Aorta (tissue), 5 donors: ENCODE measurements around the gene VPS18. TPM values are rescaled to one million over a fixed set of nuclear protein-coding genes. Genes with fewer than 3 reads are reported as not detected.

Experiments used
- ATAC-seq: fragments of 200-7000 bp; cut with Tn5 transposase; one replicate; pipeline ENCODE4 v1.9.1; 2022; ENCODE audit warnings: moderate library complexity; ENCODE audit not compliant: low FRiP score
- DNase-seq, 2 donors: peaks; one replicate each; pipeline ENCODE4 v3.0.0-alpha.2; 2020
- H3K27ac ChIP-seq, 2 donors: one replicate each; pipeline ENCODE4 v1.5.1; 2013; ENCODE audit warnings: low read length in 2 of 2, mild to moderate bottlenecking in 2 of 2, moderate library complexity in 2 of 2, control low read depth in 1 of 2, inconsistent platforms in 1 of 2, low read depth in 1 of 2
- H3K27me3 ChIP-seq, 2 donors: one replicate each; pipeline ENCODE4 v1.6.1; 2013; ENCODE audit warnings: control low read depth in 1 of 2, low read length in 1 of 2, mild to moderate bottlenecking in 1 of 2, moderate library complexity in 1 of 2; ENCODE audit not compliant: insufficient read depth in 2 of 2, control insufficient read depth in 1 of 2
- H3K36me3 ChIP-seq, 2 donors: one replicate each; pipeline ENCODE4 v1.6.1; 2013; ENCODE audit warnings: control low read depth in 1 of 2, low read length in 1 of 2, mild to moderate bottlenecking in 1 of 2; ENCODE audit not compliant: insufficient read depth in 2 of 2, control insufficient read depth in 1 of 2
- H3K4me1 ChIP-seq, 2 donors: one replicate each; pipeline ENCODE4 v1.6.1; 2013; ENCODE audit warnings: low read length in 2 of 2, control low read depth in 1 of 2, mild to moderate bottlenecking in 1 of 2, moderate library complexity in 1 of 2; ENCODE audit not compliant: insufficient read depth in 2 of 2, control insufficient read depth in 1 of 2
- H3K4me3 ChIP-seq, 2 donors: one replicate each; pipeline ENCODE4 v1.5.1; 2013; ENCODE audit warnings: low read length in 2 of 2, control low read depth in 1 of 2, mild to moderate bottlenecking in 1 of 2
- H3K9me3 ChIP-seq: one replicate; pipeline ENCODE4 v1.6.1; 2013; ENCODE audit warnings: mild to moderate bottlenecking, low read length; ENCODE audit not compliant: control insufficient read depth
- WGBS, 2 donors: extraction: QIAGEN DNeasy Blood & Tissue Kit; methylation state at CpG; one replicate each; pipeline ENCODE4 v1.1.7; 2013; 5-methylcytosine and 5-hydroxymethylcytosine counted together
- intact Hi-C, 2 donors: fragments of 100-400 bp; cut with DNase I; formaldehyde crosslinking; loops; one replicate each; pipeline versions ENCODE4 v1.14.2 to v1.15.0; 2022
- polyA plus RNA-seq, 2 donors: library from polyadenylated mRNA; stranded (reverse); fragments of 200-250 nt; gene quantifications; one replicate each; pipeline ENCODE4 v1.2.3, GENCODE V29; 2013
- total RNA-seq, 2 donors: library from RNA; stranded (reverse); fragmentation: NEBNext Ultra II Directional; extraction: Animal tissue kit (Norgen Biotek cat#: 25700); gene quantifications; one replicate each; pipeline ENCODE4 v1.2.1, GENCODE V29; 2021
- donor health status: healthy with polysubstance abuse.
- donor health status: Bipolar disorder and iron deficiency.
- donor health status: DM: no; HTN: no; CAD: no.
- donor health status: DM: no; HTN: no; CAD: no.
- donor health status: DM: yes; HTN: yes; CAD: no.

Gene VPS18
- total and polyA plus RNA-seq, 4 donors, result 5.5 to 22.5 (median 14.4) TPM

DNA sequence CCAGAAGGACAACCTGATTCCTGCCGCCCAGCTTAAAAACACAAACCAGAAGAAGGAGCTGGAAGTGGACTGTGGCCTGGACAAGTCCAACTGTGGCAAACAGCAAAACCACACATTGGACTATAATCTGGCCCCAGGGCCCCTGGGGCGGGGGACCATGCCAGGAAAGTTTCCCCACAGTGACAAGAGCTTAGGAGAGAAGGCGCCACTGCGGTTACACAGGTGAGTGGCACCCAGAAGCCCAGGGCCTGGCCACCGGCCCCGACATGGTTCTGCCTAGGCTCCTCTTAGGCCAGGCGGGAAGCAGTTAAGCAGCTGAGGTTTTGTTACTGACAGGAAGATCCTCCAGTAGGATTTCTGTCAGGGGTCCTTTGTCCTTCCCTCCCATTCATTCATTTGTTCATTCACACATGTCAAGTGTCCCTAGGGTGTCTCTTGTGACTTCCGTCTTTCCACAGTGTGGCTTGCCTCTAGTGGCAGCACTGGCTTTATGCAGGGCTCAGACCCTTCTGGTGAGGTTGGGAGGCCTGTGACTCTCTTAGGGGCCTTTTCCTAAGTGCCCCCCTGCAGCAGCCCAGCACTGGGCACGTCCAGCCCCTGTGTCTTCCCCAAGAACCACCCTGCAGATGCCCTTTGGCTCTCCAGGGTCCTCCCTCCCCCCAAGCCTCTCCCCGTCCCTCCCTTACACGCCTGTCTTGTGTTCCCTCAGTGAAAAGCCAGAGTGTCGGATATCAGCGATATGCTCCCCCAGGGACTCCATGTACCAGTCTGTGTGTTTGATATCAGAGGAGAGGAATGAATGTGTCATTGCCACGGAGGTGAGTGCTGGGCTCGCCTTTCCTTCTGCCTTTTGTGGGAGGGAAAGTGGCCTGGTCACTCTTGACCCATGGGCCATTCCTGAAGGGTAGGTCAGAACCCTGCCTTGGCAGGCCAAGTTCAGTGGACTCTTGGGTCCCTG lies 42.7 kb downstream of the VPS18 start:
- Histone ChIP-seq H3K27ac (no peak overlapping the region), H3K4me1 (no peaks in the 10 kb centered on the region), H3K36me3 (no peaks in the 10 kb centered on the region), H3K9me3 (no peaks in the 10 kb centered on the region), H3K4me3 (no peak overlapping the region), H3K27me3 (no peaks in the 10 kb centered on the region)
- intact Hi-C loops, result no loop called here
- DNase-seq (no peak), ATAC-seq (no peak)
- WGBS, 2 donors, result 76 to 79% methylated on average over 15 of the region's 15 CpGs

DNA sequence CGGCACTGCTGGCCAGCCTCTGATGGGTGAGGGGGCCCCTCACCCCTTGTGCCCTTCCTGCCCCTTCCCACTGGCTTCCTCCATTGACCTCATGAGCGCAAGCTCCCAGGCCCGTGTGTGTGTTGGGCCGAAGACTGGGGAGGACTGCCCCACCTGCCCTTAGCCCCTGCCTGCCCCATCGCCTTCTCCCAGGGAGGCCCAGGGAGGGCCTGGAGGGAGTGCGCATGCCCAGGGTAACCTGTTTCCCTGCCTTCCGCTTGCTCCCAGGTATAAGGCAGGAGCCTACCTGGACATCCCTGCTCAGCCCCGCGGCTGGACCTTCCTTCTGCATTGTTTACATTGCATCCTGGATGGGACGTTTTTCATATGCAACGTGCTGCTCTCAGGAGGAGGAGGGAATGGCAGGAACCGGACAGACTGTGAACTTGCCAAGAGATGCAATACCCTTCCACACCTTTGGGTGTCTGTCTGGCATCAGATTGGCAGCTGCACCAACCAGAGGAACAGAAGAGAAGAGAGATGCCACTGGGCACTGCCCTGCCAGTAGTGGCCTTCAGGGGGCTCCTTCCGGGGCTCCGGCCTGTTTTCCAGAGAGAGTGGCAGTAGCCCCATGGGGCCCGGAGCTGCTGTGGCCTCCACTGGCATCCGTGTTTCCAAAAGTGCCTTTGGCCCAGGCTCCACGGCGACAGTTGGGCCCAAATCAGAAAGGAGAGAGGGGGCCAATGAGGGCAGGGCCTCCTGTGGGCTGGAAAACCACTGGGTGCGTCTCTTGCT lies 43.7 kb downstream of the VPS18 start:
- Histone ChIP-seq H3K4me3 (no peak overlapping the region), H3K4me1 (no peaks in the 10 kb centered on the region), H3K27me3 (no peaks in the 10 kb centered on the region), H3K36me3 (no peaks in the 10 kb centered on the region), H3K9me3 (no peaks in the 10 kb centered on the region), H3K27ac (no peak overlapping the region)
- no peak for DNase-seq
- 64 to 66% methylated on average over 19 of the region's 19 CpGs for WGBS, 2 donors
- ATAC-seq, result no peak
- intact Hi-C loops, result no loop called here

DNA sequence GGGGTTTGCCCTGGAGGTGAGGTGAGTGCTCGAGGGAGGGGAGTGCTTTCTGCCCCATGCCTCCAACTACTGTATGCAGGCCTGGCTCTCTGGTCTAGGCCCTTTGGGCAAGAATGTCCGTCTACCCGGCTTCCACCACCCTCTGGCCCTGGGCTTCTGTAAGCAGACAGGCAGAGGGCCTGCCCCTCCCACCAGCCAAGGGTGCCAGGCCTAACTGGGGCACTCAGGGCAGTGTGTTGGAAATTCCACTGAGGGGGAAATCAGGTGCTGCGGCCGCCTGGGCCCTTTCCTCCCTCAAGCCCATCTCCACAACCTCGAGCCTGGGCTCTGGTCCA lies 44.3 kb downstream of the VPS18 start:
- no peaks in the 10 kb centered on the region for H3K36me3 ChIP-seq
- H3K27me3 ChIP-seq, result no peaks in the 10 kb centered on the region
- 80% methylated on average over 6 of the region's 6 CpGs for WGBS, 2 donors
- H3K4me3 ChIP-seq, result no peak overlapping the region
- H3K9me3 ChIP-seq, result no peaks in the 10 kb centered on the region
- no peak overlapping the region for H3K27ac ChIP-seq
- no peak for ATAC-seq
- intact Hi-C loops, result no loop called here
- H3K4me1 ChIP-seq, result no peaks in the 10 kb centered on the region
- DNase-seq, result no peak

DNA sequence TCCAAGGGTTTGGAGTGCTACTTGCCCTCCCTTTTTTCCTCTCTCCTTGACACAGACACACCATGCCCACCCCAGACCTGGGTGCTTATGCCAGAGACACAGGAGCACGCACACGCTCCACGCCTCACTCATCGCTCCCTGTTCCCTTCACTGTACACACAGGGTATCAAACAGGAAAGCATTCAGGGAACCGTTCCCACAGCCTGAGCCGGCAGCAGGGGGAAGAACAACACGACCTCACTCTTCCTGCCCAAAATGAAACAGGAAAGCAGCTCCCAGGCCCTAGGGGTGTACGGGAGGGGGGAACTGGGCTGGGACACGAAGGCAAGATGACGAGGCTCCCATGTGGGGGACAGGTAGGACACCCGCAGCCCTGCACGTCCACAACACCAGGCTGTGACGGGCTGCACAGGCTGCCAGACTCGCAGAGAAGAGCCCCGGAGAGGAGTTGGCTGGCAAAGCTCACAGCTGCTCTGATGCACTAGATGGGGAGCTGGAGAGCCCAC lies 46.1 kb downstream of the VPS18 start:
- no peaks in the 10 kb centered on the region for H3K36me3 ChIP-seq
- no peaks in the 10 kb centered on the region for H3K9me3 ChIP-seq
- DNase-seq (no peak), ATAC-seq (peak; percentile 16)
- H3K27me3 ChIP-seq, result no peaks in the 10 kb centered on the region
- H3K4me3 ChIP-seq, result no peak overlapping the region
- no peaks in the 10 kb centered on the region for H3K4me1 ChIP-seq
- intact Hi-C loops, result loop anchor here (2.0 to 5.0 kb wide), 5 partner anchors 33 to 80 kb away; no protein-coding TSS in a partner anchor
- 10 to 20% methylated on average over 15 of the region's 15 CpGs for WGBS, 2 donors
- peak overlapping the region in 1 of 2 donors; percentile 79 for H3K27ac ChIP-seq

DNA sequence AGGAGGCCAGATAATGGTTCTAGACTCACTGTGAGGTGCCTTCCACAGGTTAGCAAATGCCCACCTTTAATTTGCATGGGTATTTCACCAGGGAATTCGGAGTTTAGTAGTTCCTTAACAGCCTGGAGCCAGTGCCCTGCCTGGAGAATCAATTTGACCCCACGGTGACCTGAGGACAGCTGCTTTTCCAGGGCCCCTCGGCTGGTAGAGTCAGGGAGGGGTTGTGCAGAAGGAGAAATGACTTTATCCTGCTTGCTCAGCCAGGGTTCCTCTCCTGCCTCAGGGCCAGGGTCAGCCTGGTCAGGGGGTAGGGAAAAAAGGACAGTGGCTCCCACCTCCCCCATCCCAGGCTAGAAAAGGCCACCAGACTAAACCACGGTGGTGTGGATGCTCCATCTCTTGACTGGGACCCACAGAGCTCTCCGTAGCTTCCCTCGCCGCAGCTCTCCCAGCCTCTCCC lies 46.8 kb downstream of the VPS18 start:
- Histone ChIP-seq H3K27ac (peak overlapping the region; percentile 44 to 79), H3K36me3 (no peaks in the 10 kb centered on the region), H3K9me3 (no peaks in the 10 kb centered on the region), H3K4me1 (no peaks in the 10 kb centered on the region), H3K4me3 (peak overlapping the region in 1 of 2 donors; percentile 39), H3K27me3 (no peaks in the 10 kb centered on the region)
- 23 to 24% methylated on average over 7 of the region's 7 CpGs for WGBS, 2 donors
- intact Hi-C loops, result loop anchor here (2.0 to 5.0 kb wide), 5 partner anchors 34 to 80 kb away; no protein-coding TSS in a partner anchor
- ATAC-seq (peak; percentile 8), DNase-seq (no peak)

DNA sequence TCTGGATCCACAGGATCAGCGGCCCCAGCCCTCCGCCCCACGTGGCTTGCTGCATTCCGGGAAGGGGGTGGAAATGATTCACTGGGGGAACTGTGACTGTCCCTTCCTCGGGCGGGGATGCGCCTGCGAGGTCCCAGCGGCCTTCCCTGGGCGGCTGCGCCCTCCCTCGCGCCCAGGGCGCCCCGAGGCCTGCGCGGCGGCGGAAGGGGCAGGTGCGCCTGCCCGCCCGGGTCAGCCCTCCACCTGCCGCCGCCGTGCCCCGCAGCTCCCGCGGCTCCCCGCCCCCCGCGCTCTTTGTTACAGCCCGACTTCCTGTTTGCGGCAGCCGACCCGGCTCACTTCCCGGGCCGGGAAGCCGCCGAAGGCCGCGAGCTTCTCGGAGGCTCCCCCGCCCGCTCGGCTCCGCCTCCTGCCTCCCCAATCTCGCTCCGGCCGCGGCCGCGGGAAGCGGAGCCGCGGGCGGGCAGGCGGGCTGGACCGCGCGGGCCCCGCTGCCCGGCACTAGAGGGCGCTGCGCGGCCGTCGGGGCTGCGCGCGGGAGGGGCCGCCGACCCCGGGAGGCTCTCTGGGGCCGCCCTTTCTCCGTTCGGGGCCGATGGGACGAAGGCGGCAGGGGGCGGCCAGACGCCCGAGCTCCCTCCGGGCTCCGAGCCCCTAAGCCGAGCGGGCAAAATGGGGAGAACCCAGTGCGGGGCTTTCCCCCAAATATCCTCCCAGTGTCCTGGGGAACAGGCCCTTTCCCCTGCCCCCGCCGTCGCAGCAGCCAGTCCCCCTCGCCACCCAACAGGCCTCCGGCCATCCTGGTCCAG lies 47.5 kb downstream of the VPS18 start:
- intact Hi-C loops, result loop anchor here (2.0 to 5.0 kb wide), 5 partner anchors 34 to 79 kb away; no protein-coding TSS in a partner anchor
- Histone ChIP-seq H3K4me1 (no peaks in the 10 kb centered on the region), H3K4me3 (peak overlapping the region; percentile 40 to 48), H3K27me3 (no peaks in the 10 kb centered on the region), H3K9me3 (no peaks in the 10 kb centered on the region), H3K36me3 (no peaks in the 10 kb centered on the region), H3K27ac (peak overlapping the region; percentile 44 to 79)
- DNase-seq, result peak; percentile 86 to 93
- ATAC-seq, result peak; percentile 91
- 0 to 1% methylated on average over 69 to 92 of the region's 92 CpGs for WGBS, 2 donors

DNA sequence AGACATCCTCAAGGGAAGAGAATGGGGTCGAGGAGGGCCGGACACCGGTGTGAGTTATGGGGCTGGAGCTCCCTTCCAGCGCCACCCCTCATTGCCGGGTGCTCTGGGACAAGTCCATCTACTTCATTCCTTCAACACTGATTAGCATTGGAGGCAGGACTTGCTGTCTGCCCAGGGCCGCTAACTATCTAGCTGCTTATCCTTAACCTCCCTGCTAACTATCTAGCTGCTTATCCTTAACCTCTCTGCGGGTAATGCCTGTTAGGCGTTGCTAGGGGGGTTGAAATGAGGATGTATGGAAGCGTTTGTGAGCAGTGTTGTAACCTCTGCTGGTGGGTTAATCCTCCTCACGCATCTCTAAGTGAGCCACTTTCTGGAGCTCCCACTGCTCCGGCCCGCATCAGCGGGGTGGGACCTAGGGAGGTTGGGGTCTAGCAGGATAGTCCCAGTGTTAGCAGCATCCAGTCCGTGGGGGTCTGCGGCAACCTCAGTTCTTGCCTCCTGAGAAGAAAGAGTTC lies 48.1 kb downstream of the VPS18 start:
- DNase-seq, result no peak
- intact Hi-C loops, result loop anchor here in 1 of 2 donors (5.0 kb wide), 3 partner anchors 35 to 75 kb away; no protein-coding TSS in a partner anchor

DNA sequence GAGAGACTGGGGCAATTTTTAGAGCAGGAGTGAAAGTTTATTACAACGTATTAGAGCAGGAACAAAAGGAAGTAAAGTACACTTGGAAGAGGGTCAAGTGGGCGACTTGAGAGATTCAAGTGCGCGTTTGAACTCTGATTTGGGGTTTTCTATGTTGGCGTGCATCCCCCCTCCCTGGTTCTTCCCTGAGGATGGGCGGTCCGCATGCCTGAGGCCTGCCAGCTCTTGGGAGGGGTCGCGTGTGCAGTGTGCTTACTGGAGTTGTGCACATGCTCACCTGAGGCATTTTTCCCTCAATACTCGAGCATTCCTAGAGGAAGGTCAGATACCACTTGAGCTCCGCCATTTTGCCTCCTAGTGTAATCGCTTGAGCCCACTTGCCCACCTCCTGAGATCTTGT lies 48.6 kb downstream of the VPS18 start:
- H3K9me3 ChIP-seq, result no peaks in the 10 kb centered on the region
- H3K27me3 ChIP-seq, result no peaks in the 10 kb centered on the region
- no peak for DNase-seq
- H3K4me3 ChIP-seq, result no peak overlapping the region
- no peak for ATAC-seq
- 90 to 91% methylated on average over 12 of the region's 12 CpGs for WGBS, 2 donors
- no peaks in the 10 kb centered on the region for H3K4me1 ChIP-seq
- H3K36me3 ChIP-seq, result no peaks in the 10 kb centered on the region
- no peak overlapping the region for H3K27ac ChIP-seq
- intact Hi-C loops, result loop anchor here in 1 of 2 donors (5.0 kb wide), 3 partner anchors 36 to 74 kb away; no protein-coding TSS in a partner anchor

More for the DNA sequence above, 48.1 kb downstream of the VPS18 start:
- 42 to 44% methylated on average over 15 of the region's 15 CpGs for WGBS, 2 donors
- no peaks in the 10 kb centered on the region for H3K27me3 ChIP-seq
- no peaks in the 10 kb centered on the region for H3K4me1 ChIP-seq
- no peaks in the 10 kb centered on the region for H3K36me3 ChIP-seq
- no peaks in the 10 kb centered on the region for H3K9me3 ChIP-seq
- peak overlapping the region; percentile 40 to 48 for H3K4me3 ChIP-seq
- H3K27ac ChIP-seq, result peak overlapping the region in 1 of 2 donors; percentile 46
- ATAC-seq, result no peak
